UCSD-AML1 (cell line): Measurements from ENCODE around the gene RNF186.
A peak's percentile ranks its signal among the peaks of the same experiment; 100 is the strongest.
"Not testable (repeated sequence)": the region's sequence is repeated elsewhere in the genome, so short reads cannot be mapped to it uniquely, and the experiment has no call there.

Experiments
- DNase-seq: peaks from one replicate; lab custom pipeline; 2025; ENCODE audit not compliant: unreplicated experiment; lab: John Stamatoyannopoulos, UW

RNF186 gene

DNA sequence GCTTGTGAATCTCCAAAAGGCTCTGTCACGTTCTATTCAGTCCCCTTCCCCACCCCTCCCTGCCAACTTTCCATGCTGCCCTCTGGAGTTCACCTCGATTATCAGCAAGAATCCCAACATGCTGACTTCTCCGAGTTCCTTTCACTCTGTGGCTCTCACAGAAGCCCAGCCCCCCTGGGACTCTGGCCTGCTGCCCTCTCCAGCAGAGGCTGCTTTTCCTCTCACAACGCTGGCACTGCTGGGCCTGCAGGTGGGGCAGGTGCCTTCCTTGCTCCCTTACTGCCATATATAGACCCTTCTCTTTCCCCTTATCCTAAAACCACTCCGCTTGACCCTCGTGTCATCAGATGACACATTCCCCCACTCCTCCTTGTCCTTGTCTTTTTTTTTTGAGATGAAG, 10.2 kb upstream of the RNF186 start:
- no peak for DNase-seq

- no peak for DNase-seq
These were observed 9.5 kb upstream of the RNF186 start for GRCh38 chr1:19824541-19824940.

GRCh38 chr1:19824036-19824435, 9.0 kb upstream of the RNF186 start:
- DNase-seq = no peak

GRCh38 chr1:19819701-19820100, 4.6 kb upstream of the RNF186 start:
- DNase-seq = no peak

- no peak for DNase-seq
These were observed 3.2 kb upstream of the RNF186 start for GRCh38 chr1:19818324-19818723.

GRCh38 chr1:19817160-19817559, 2.1 kb upstream of the RNF186 start:
- no peak for DNase-seq

- not testable (repeated sequence) for DNase-seq
These were observed 1.6 kb upstream of the RNF186 start for GRCh38 chr1:19816737-19817086.

- DNase-seq = no peak
These were observed 986 bp upstream of the RNF186 start for GRCh38 chr1:19815801-19816736.

- no peak for DNase-seq
These were observed 830 bp downstream of the RNF186 start for GRCh38 chr1:19814244-19814661.

GRCh38 chr1:19813643-19813960, 1.5 kb downstream of the RNF186 start:
- no peak for DNase-seq

- DNase-seq = no peak
These were observed 2.0 kb downstream of the RNF186 start for GRCh38 chr1:19812875-19813642.

- peak; percentile 44 for DNase-seq
These were observed 3.8 kb downstream of the RNF186 start for GRCh38 chr1:19811206-19811851.

GRCh38 chr1:19809044-19809750, 5.9 kb downstream of the RNF186 start:
- no peak for DNase-seq

GRCh38 chr1:19808351-19808750, 6.7 kb downstream of the RNF186 start:
- DNase-seq = no peak

GRCh38 chr1:19804831-19805251, 10.2 kb downstream of the RNF186 start:
- no peak for DNase-seq

GRCh38 chr1:19802269-19802668, 12.8 kb downstream of the RNF186 start:
- DNase-seq = no peak

GRCh38 chr1:19800076-19800804, 14.8 kb downstream of the RNF186 start:
- DNase-seq = peak; percentile 61

DNA sequence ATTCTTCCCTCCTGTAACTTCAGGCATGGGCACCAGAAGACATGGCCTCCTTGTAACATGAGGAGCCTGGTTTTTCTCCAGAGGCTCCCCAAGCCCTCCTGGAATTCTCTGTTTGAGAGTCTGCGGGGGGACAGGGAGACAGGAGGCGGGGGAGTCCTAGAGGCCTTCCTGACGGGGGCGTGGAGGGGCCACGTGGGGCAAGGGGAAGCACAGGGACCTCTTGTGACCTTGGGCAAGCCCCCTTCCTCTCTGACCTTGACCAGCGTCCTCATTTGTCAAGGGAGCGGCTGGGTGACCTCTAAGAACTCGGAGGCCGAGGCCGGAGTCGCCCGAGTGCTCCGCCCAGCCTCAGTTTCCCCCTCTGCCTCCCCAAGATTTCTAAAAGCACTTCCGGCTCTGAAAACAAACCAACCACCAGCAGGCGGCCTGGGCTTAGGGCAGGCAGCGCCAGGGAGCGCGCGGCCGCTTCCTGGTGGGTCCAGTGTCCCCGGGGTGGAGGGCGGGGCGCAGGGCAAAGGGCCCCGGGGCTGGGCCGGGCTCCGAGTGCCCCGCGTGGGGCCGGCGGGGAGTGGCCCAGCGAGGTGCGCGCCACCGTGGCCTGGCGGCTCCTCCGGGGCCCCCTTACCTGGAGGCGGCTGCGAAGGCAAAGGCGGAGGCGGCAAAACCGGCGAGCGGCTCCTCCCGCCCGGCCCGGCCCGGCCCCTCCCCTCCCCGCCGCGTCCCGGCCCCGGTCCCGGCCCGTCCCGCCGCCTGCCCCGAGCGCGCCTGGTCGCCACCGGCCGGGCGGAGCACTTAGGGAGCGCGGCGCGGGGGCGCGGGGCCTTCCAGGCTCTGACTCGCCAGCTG, 15.6 kb downstream of the RNF186 start, which contains the start of gene TMCO4:
Gene TMCO4, minus strand, starts transcription at position 687 of the 846 bp plus-strand sequence. CDS start 19,158 bp downstream, outside the sequence.
- DNase-seq = peak; percentile 70

DNA sequence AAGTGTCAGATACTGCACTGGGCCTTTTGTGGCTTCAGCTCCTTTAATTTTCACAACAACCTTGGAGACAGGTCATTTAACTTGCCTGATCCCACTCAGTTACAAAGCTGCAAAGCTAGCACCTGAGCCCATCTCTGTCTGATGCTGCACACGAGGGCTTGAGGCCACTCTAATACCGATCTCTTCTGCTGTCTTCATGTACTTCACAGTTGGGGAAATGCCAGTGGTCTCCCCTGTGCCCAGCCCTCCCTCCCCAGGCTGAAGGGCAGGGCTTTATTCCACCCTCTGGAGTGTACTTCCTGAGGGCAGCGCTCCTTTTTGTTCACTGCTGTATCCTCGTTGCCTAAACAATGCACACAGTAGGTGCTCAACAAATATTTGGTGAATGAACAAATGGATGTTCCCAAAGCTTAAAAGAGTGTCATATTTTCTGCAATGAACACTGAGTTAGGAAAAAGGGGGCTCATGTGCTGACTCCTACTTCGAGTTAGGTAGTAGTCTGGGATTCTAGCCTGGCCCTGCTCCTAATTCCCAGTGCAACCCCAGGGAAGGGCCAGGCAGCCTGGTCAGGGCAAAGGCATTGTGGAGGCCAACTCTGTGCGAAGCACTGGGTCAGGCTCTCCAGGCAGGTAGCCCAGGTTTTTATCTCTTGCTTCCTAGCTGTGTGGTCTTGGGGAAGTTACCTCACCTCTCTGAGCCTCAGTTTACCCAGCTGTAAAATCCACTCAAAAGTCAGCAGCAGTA, 16.4 kb downstream of the RNF186 start:
- DNase-seq = no peak
